H9 (cell line): Measurements from ENCODE around the gene DOCK1. TPM values are rescaled to one million over a fixed set of nuclear protein-coding genes. Genes with fewer than 3 reads are reported as not detected.

ENCODE experiments used
- DNase-seq: peaks from one replicate; pipeline ENCODE4 v3.0.0-alpha.2; 2017
- H2AFZ ChIP-seq: one replicate; pipeline ENCODE4 v1.6.1; 2013; ENCODE audit warnings: mild to moderate bottlenecking, low read length, control low read depth, moderate library complexity
- H2AK5ac ChIP-seq: 2 replicates; pipeline ENCODE4 v1.6.1; 2013; ENCODE audit warnings: low read length, control low read depth, mixed read lengths; ENCODE audit not compliant: insufficient read length
- H2BK120ac ChIP-seq: one replicate; pipeline ENCODE4 v1.6.1; 2013; ENCODE audit warnings: low read depth, mild to moderate bottlenecking, low read length, control low read depth, inconsistent platforms; ENCODE audit not compliant: poor library complexity, severe bottlenecking
- H2BK12ac ChIP-seq: 2 replicates; pipeline ENCODE4 v1.6.1; 2013; ENCODE audit warnings: low read length, control low read depth, mixed read lengths, low read depth; ENCODE audit not compliant: insufficient read length
- H2BK15ac ChIP-seq: 2 replicates; pipeline ENCODE4 v1.6.1; 2013; ENCODE audit warnings: low read depth, low read length, control low read depth
- H2BK20ac ChIP-seq: one replicate; pipeline ENCODE4 v1.6.1; 2013; ENCODE audit warnings: low read depth, mild to moderate bottlenecking, low read length, control low read depth, inconsistent platforms; ENCODE audit not compliant: poor library complexity, severe bottlenecking
- H2BK5ac ChIP-seq: 2 replicates; pipeline ENCODE4 v1.6.1; 2013; ENCODE audit warnings: low read length, control low read depth, mixed read lengths; ENCODE audit not compliant: insufficient read length
- H3K14ac ChIP-seq: 2 replicates; pipeline ENCODE4 v1.6.1; 2013; ENCODE audit warnings: low read length, control low read depth; ENCODE audit not compliant: insufficient read depth
- H3K18ac ChIP-seq: 2 replicates; pipeline ENCODE4 v1.6.1; 2013; ENCODE audit warnings: low read depth, mild to moderate bottlenecking, mixed read lengths, low read length, control low read depth; ENCODE audit not compliant: insufficient read length
- H3K23ac ChIP-seq: 2 replicates; pipeline ENCODE4 v1.6.1; 2013; ENCODE audit warnings: low read length, control low read depth, mixed read lengths, low read depth; ENCODE audit not compliant: insufficient read length
- H3K23me2 ChIP-seq: 2 replicates; pipeline ENCODE4 v1.6.1; 2013; ENCODE audit warnings: low read depth, mild to moderate bottlenecking, mixed read lengths, low read length, control low read depth; ENCODE audit not compliant: insufficient read length, poor library complexity, severe bottlenecking
- H3K27ac ChIP-seq: 2 replicates; pipeline ENCODE4 v1.5.1; 2013; ENCODE audit warnings: low read length, control low read depth, mixed read lengths, low read depth; ENCODE audit not compliant: insufficient read length
- H3K27me3 ChIP-seq: 2 replicates; pipeline ENCODE4 v1.6.1; 2013; ENCODE audit warnings: low read length, control low read depth, inconsistent platforms; ENCODE audit not compliant: insufficient read depth
- H3K4ac ChIP-seq: 2 replicates; pipeline ENCODE4 v1.6.1; 2013; ENCODE audit warnings: low read depth, mild to moderate bottlenecking, control low read depth, inconsistent platforms, low read length, moderate library complexity
- H3K4me1 ChIP-seq: 2 replicates; pipeline ENCODE4 v1.6.1; 2013; ENCODE audit warnings: low read length, control low read depth, inconsistent platforms; ENCODE audit not compliant: insufficient read depth
- H3K4me2 ChIP-seq: 2 replicates; pipeline ENCODE4 v1.6.1; 2013; ENCODE audit warnings: low read length, control low read depth, mixed read lengths; ENCODE audit not compliant: insufficient read length, insufficient read depth
- H3K56ac ChIP-seq: 2 replicates; pipeline ENCODE4 v1.6.1; 2013; ENCODE audit warnings: low read depth, mild to moderate bottlenecking, mixed read lengths, low read length, control low read depth; ENCODE audit not compliant: insufficient read length
- H3K79me1 ChIP-seq: 2 replicates; pipeline ENCODE4 v1.6.1; 2013; ENCODE audit warnings: low read depth, mild to moderate bottlenecking, moderate library complexity, low read length, control low read depth, inconsistent platforms; ENCODE audit not compliant: insufficient read depth, poor library complexity, severe bottlenecking
- H3K79me2 ChIP-seq: 2 replicates; pipeline ENCODE4 v1.6.1; 2013; ENCODE audit warnings: low read length, control low read depth, inconsistent platforms; ENCODE audit not compliant: insufficient read depth
- H3K9ac ChIP-seq: 2 replicates; pipeline ENCODE4 v1.6.1; 2013; ENCODE audit warnings: low read length, control low read depth, mixed read lengths; ENCODE audit not compliant: insufficient read length; ENCODE audit errors: extremely low read depth
- H3K9me3 ChIP-seq: one replicate; pipeline ENCODE4 v1.6.1; 2013; ENCODE audit warnings: low read depth, low read length, inconsistent platforms; ENCODE audit not compliant: control insufficient read depth
- H3T11ph ChIP-seq: one replicate; pipeline ENCODE4 v1.6.1; 2013; ENCODE audit warnings: mild to moderate bottlenecking, low read length, control low read depth, inconsistent platforms
- H4K20me1 ChIP-seq: one replicate; pipeline ENCODE4 v1.6.1; 2013; ENCODE audit not compliant: control insufficient read depth, insufficient read length, insufficient read depth
- H4K5ac ChIP-seq: 2 replicates; pipeline ENCODE4 v1.6.1; 2013; ENCODE audit warnings: low read depth, mild to moderate bottlenecking, mixed read lengths, low read length, control low read depth; ENCODE audit not compliant: insufficient read length
- H4K8ac ChIP-seq: replicated peaks from 2 replicates; pipeline ENCODE4 v1.6.1; 2013; ENCODE audit warnings: low read length, control low read depth, mixed read lengths, low read depth; ENCODE audit not compliant: insufficient read length
- H4K91ac ChIP-seq: 2 replicates; pipeline ENCODE4 v1.6.1; 2013; ENCODE audit warnings: low read depth, mild to moderate bottlenecking, moderate library complexity, mixed read lengths, low read length, control low read depth; ENCODE audit not compliant: insufficient read length
- H3K27ac Mint-ChIP-seq, 3 experiments: 2 replicates in 2 of 3; 3 replicates in 1 of 3; pipeline ENCODE4 v1.8.0; 2020 to 2021; ENCODE audit warnings: mixed read lengths in 3 of 3, mild to moderate bottlenecking in 1 of 3, moderate library complexity in 1 of 3
- H3K27me3 Mint-ChIP-seq: 2 replicates; pipeline ENCODE4 v1.8.0; 2021; ENCODE audit warnings: low read depth, mild to moderate bottlenecking, moderate library complexity, mixed read lengths
- H3K36me3 Mint-ChIP-seq, 3 experiments: 2 replicates in 2 of 3; 3 replicates in 1 of 3; pipeline ENCODE4 v1.8.0; 2020 to 2021; ENCODE audit warnings: low read depth in 3 of 3, mixed read lengths in 3 of 3; ENCODE audit not compliant: insufficient read depth in 1 of 3
- H3K4me1 Mint-ChIP-seq, 2 experiments: 2 replicates each; pipeline ENCODE4 v1.8.0; 2020; ENCODE audit warnings: mixed read lengths in 2 of 2
- H3K4me3 Mint-ChIP-seq, 2 experiments: 2 replicates in 1 of 2; 3 replicates in 1 of 2; pipeline ENCODE4 v1.8.0; 2020 to 2021; ENCODE audit warnings: mild to moderate bottlenecking in 2 of 2, mixed read lengths in 2 of 2, moderate library complexity in 1 of 2
- H3K9me3 Mint-ChIP-seq, 2 experiments: 2 replicates in 1 of 2; 3 replicates in 1 of 2; pipeline ENCODE4 v1.8.0; 2020; ENCODE audit warnings: mild to moderate bottlenecking in 2 of 2, mixed read lengths in 2 of 2, moderate library complexity in 1 of 2
- WGBS: extraction: QIAGEN DNeasy Blood & Tissue Kit; methylation state at CpG from one replicate; pipeline ENCODE4 v1.1.7; 2013; ENCODE audit warnings: missing lambda C conversion rate, low lambda C conversion rate, mixed read lengths; ENCODE audit not compliant: insufficient read length; ENCODE audit errors: extremely low coverage; 5-methylcytosine and 5-hydroxymethylcytosine counted together
- total RNA-seq: library from RNA; stranded (reverse); gene quantifications from 2 replicates; pipeline ENCODE4 v1.2.1, GENCODE V29; 2021
- TF ChIP-seq, protein P1 (sequence below): fragments of 200-600 bp; sonication (generic); conservative IDR thresholded peaks from 3 replicates; pipeline ENCODE4 v1.8.0; 2021; ENCODE audit warnings: antibody characterized with exemption, mild to moderate bottlenecking

DOCK1 gene
- total RNA-seq, 1 experiment from 2014 or later = 57.0 TPM

- TF ChIP-seq, protein P1, sequence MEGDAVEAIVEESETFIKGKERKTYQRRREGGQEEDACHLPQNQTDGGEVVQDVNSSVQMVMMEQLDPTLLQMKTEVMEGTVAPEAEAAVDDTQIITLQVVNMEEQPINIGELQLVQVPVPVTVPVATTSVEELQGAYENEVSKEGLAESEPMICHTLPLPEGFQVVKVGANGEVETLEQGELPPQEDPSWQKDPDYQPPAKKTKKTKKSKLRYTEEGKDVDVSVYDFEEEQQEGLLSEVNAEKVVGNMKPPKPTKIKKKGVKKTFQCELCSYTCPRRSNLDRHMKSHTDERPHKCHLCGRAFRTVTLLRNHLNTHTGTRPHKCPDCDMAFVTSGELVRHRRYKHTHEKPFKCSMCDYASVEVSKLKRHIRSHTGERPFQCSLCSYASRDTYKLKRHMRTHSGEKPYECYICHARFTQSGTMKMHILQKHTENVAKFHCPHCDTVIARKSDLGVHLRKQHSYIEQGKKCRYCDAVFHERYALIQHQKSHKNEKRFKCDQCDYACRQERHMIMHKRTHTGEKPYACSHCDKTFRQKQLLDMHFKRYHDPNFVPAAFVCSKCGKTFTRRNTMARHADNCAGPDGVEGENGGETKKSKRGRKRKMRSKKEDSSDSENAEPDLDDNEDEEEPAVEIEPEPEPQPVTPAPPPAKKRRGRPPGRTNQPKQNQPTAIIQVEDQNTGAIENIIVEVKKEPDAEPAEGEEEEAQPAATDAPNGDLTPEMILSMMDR = no peak
- H2AK5ac ChIP-seq = no peak overlapping the region
- H3K27ac ChIP-seq = no peak overlapping the region
- Mint-ChIP-seq H3K4me3 (no peak overlapping the region), H3K4me1 (no peaks in the 10 kb centered on the region), H3K36me3 (peaks cover 15 to 27% (median 22%) of the 10 kb centered on the region in 3 experiments; a peak in 6 of 7 replicates), H3K27me3 (no peaks in the 10 kb centered on the region), H3K9me3 (no peaks in the 10 kb centered on the region), H3K27ac (no peak overlapping the region)
- H3T11ph ChIP-seq = no peak overlapping the region
- no peak overlapping the region for H3K4ac ChIP-seq
- WGBS = no CpG with 5 or more reads among the region's 9 CpGs
- no peak overlapping the region for H2BK12ac ChIP-seq
- no peak overlapping the region for H4K8ac ChIP-seq
- no peak for DNase-seq
- H3K18ac ChIP-seq = no peak overlapping the region
- no peaks in the 10 kb centered on the region for H4K20me1 ChIP-seq
- H3K4me1 ChIP-seq = no peaks in the 10 kb centered on the region
- H2BK5ac ChIP-seq = no peak overlapping the region
- H3K9ac ChIP-seq = no peak overlapping the region
- no peak overlapping the region for H3K56ac ChIP-seq
- no peak overlapping the region for H2BK20ac ChIP-seq
- no peak overlapping the region for H4K91ac ChIP-seq
- H3K27me3 ChIP-seq = no peaks in the 10 kb centered on the region
- H3K9me3 ChIP-seq = no peaks in the 10 kb centered on the region
- H2AFZ ChIP-seq = no peak overlapping the region
- H2BK15ac ChIP-seq = no peak overlapping the region
- H3K23ac ChIP-seq = no peak overlapping the region
- no peaks in the 10 kb centered on the region for H3K23me2 ChIP-seq
- no peak overlapping the region for H2BK120ac ChIP-seq
- no peak overlapping the region for H4K5ac ChIP-seq
- no peaks in the 10 kb centered on the region for H3K79me1 ChIP-seq
- H3K79me2 ChIP-seq = no peaks in the 10 kb centered on the region
- H3K14ac ChIP-seq = no peak overlapping the region
- no peak overlapping the region for H3K4me2 ChIP-seq
These were observed 220.1 kb downstream of the DOCK1 start for GRCh38 chr10:127125331-127125730.
